H9 (cell line): ENCODE measurements around the gene AK4. TPM values are rescaled to one million over a fixed set of nuclear protein-coding genes. Genes with fewer than 3 reads are reported as not detected.

ENCODE experiments used
- DNase-seq: peaks from one replicate; pipeline ENCODE4 v3.0.0-alpha.2; 2017
- H2AFZ ChIP-seq: one replicate; pipeline ENCODE4 v1.6.1; 2013; ENCODE audit warnings: mild to moderate bottlenecking, low read length, control low read depth, moderate library complexity
- H2AK5ac ChIP-seq: 2 replicates; pipeline ENCODE4 v1.6.1; 2013; ENCODE audit warnings: low read length, control low read depth, mixed read lengths; ENCODE audit not compliant: insufficient read length
- H2BK120ac ChIP-seq: one replicate; pipeline ENCODE4 v1.6.1; 2013; ENCODE audit warnings: low read depth, mild to moderate bottlenecking, low read length, control low read depth, inconsistent platforms; ENCODE audit not compliant: poor library complexity, severe bottlenecking
- H2BK12ac ChIP-seq: 2 replicates; pipeline ENCODE4 v1.6.1; 2013; ENCODE audit warnings: low read length, control low read depth, mixed read lengths, low read depth; ENCODE audit not compliant: insufficient read length
- H2BK15ac ChIP-seq: 2 replicates; pipeline ENCODE4 v1.6.1; 2013; ENCODE audit warnings: low read depth, low read length, control low read depth
- H2BK20ac ChIP-seq: one replicate; pipeline ENCODE4 v1.6.1; 2013; ENCODE audit warnings: low read depth, mild to moderate bottlenecking, low read length, control low read depth, inconsistent platforms; ENCODE audit not compliant: poor library complexity, severe bottlenecking
- H2BK5ac ChIP-seq: 2 replicates; pipeline ENCODE4 v1.6.1; 2013; ENCODE audit warnings: low read length, control low read depth, mixed read lengths; ENCODE audit not compliant: insufficient read length
- H3K14ac ChIP-seq: 2 replicates; pipeline ENCODE4 v1.6.1; 2013; ENCODE audit warnings: low read length, control low read depth; ENCODE audit not compliant: insufficient read depth
- H3K18ac ChIP-seq: 2 replicates; pipeline ENCODE4 v1.6.1; 2013; ENCODE audit warnings: low read depth, mild to moderate bottlenecking, mixed read lengths, low read length, control low read depth; ENCODE audit not compliant: insufficient read length
- H3K23ac ChIP-seq: 2 replicates; pipeline ENCODE4 v1.6.1; 2013; ENCODE audit warnings: low read length, control low read depth, mixed read lengths, low read depth; ENCODE audit not compliant: insufficient read length
- H3K23me2 ChIP-seq: 2 replicates; pipeline ENCODE4 v1.6.1; 2013; ENCODE audit warnings: low read depth, mild to moderate bottlenecking, mixed read lengths, low read length, control low read depth; ENCODE audit not compliant: insufficient read length, poor library complexity, severe bottlenecking
- H3K27ac ChIP-seq: 2 replicates; pipeline ENCODE4 v1.5.1; 2013; ENCODE audit warnings: low read length, control low read depth, mixed read lengths, low read depth; ENCODE audit not compliant: insufficient read length
- H3K27me3 ChIP-seq: 2 replicates; pipeline ENCODE4 v1.6.1; 2013; ENCODE audit warnings: low read length, control low read depth, inconsistent platforms; ENCODE audit not compliant: insufficient read depth
- H3K4ac ChIP-seq: 2 replicates; pipeline ENCODE4 v1.6.1; 2013; ENCODE audit warnings: low read depth, mild to moderate bottlenecking, control low read depth, inconsistent platforms, low read length, moderate library complexity
- H3K4me1 ChIP-seq: 2 replicates; pipeline ENCODE4 v1.6.1; 2013; ENCODE audit warnings: low read length, control low read depth, inconsistent platforms; ENCODE audit not compliant: insufficient read depth
- H3K4me2 ChIP-seq: 2 replicates; pipeline ENCODE4 v1.6.1; 2013; ENCODE audit warnings: low read length, control low read depth, mixed read lengths; ENCODE audit not compliant: insufficient read length, insufficient read depth
- H3K56ac ChIP-seq: 2 replicates; pipeline ENCODE4 v1.6.1; 2013; ENCODE audit warnings: low read depth, mild to moderate bottlenecking, mixed read lengths, low read length, control low read depth; ENCODE audit not compliant: insufficient read length
- H3K79me1 ChIP-seq: 2 replicates; pipeline ENCODE4 v1.6.1; 2013; ENCODE audit warnings: low read depth, mild to moderate bottlenecking, moderate library complexity, low read length, control low read depth, inconsistent platforms; ENCODE audit not compliant: insufficient read depth, poor library complexity, severe bottlenecking
- H3K79me2 ChIP-seq: 2 replicates; pipeline ENCODE4 v1.6.1; 2013; ENCODE audit warnings: low read length, control low read depth, inconsistent platforms; ENCODE audit not compliant: insufficient read depth
- H3K9ac ChIP-seq: 2 replicates; pipeline ENCODE4 v1.6.1; 2013; ENCODE audit warnings: low read length, control low read depth, mixed read lengths; ENCODE audit not compliant: insufficient read length; ENCODE audit errors: extremely low read depth
- H3K9me3 ChIP-seq: one replicate; pipeline ENCODE4 v1.6.1; 2013; ENCODE audit warnings: low read depth, low read length, inconsistent platforms; ENCODE audit not compliant: control insufficient read depth
- H3T11ph ChIP-seq: one replicate; pipeline ENCODE4 v1.6.1; 2013; ENCODE audit warnings: mild to moderate bottlenecking, low read length, control low read depth, inconsistent platforms
- H4K20me1 ChIP-seq: one replicate; pipeline ENCODE4 v1.6.1; 2013; ENCODE audit not compliant: control insufficient read depth, insufficient read length, insufficient read depth
- H4K5ac ChIP-seq: 2 replicates; pipeline ENCODE4 v1.6.1; 2013; ENCODE audit warnings: low read depth, mild to moderate bottlenecking, mixed read lengths, low read length, control low read depth; ENCODE audit not compliant: insufficient read length
- H4K8ac ChIP-seq: replicated peaks from 2 replicates; pipeline ENCODE4 v1.6.1; 2013; ENCODE audit warnings: low read length, control low read depth, mixed read lengths, low read depth; ENCODE audit not compliant: insufficient read length
- H4K91ac ChIP-seq: 2 replicates; pipeline ENCODE4 v1.6.1; 2013; ENCODE audit warnings: low read depth, mild to moderate bottlenecking, moderate library complexity, mixed read lengths, low read length, control low read depth; ENCODE audit not compliant: insufficient read length
- H3K27ac Mint-ChIP-seq, 3 experiments: 2 replicates in 2 of 3; 3 replicates in 1 of 3; pipeline ENCODE4 v1.8.0; 2020 to 2021; ENCODE audit warnings: mixed read lengths in 3 of 3, mild to moderate bottlenecking in 1 of 3, moderate library complexity in 1 of 3
- H3K27me3 Mint-ChIP-seq: 2 replicates; pipeline ENCODE4 v1.8.0; 2021; ENCODE audit warnings: low read depth, mild to moderate bottlenecking, moderate library complexity, mixed read lengths
- H3K36me3 Mint-ChIP-seq, 3 experiments: 2 replicates in 2 of 3; 3 replicates in 1 of 3; pipeline ENCODE4 v1.8.0; 2020 to 2021; ENCODE audit warnings: low read depth in 3 of 3, mixed read lengths in 3 of 3; ENCODE audit not compliant: insufficient read depth in 1 of 3
- H3K4me1 Mint-ChIP-seq, 2 experiments: 2 replicates each; pipeline ENCODE4 v1.8.0; 2020; ENCODE audit warnings: mixed read lengths in 2 of 2
- H3K4me3 Mint-ChIP-seq, 2 experiments: 2 replicates in 1 of 2; 3 replicates in 1 of 2; pipeline ENCODE4 v1.8.0; 2020 to 2021; ENCODE audit warnings: mild to moderate bottlenecking in 2 of 2, mixed read lengths in 2 of 2, moderate library complexity in 1 of 2
- H3K9me3 Mint-ChIP-seq, 2 experiments: 2 replicates in 1 of 2; 3 replicates in 1 of 2; pipeline ENCODE4 v1.8.0; 2020; ENCODE audit warnings: mild to moderate bottlenecking in 2 of 2, mixed read lengths in 2 of 2, moderate library complexity in 1 of 2
- WGBS: extraction: QIAGEN DNeasy Blood & Tissue Kit; methylation state at CpG from one replicate; pipeline ENCODE4 v1.1.7; 2013; ENCODE audit warnings: missing lambda C conversion rate, low lambda C conversion rate, mixed read lengths; ENCODE audit not compliant: insufficient read length; ENCODE audit errors: extremely low coverage; 5-methylcytosine and 5-hydroxymethylcytosine counted together
- total RNA-seq: library from RNA; stranded (reverse); gene quantifications from 2 replicates; pipeline ENCODE4 v1.2.1, GENCODE V29; 2021
- TF ChIP-seq, protein P1 (sequence below): fragments of 200-600 bp; sonication (generic); conservative IDR thresholded peaks from 3 replicates; pipeline ENCODE4 v1.8.0; 2021; ENCODE audit warnings: antibody characterized with exemption, mild to moderate bottlenecking

AK4 gene
- total RNA-seq, 1 experiment from 2014 or later = 45.6 TPM

DNA sequence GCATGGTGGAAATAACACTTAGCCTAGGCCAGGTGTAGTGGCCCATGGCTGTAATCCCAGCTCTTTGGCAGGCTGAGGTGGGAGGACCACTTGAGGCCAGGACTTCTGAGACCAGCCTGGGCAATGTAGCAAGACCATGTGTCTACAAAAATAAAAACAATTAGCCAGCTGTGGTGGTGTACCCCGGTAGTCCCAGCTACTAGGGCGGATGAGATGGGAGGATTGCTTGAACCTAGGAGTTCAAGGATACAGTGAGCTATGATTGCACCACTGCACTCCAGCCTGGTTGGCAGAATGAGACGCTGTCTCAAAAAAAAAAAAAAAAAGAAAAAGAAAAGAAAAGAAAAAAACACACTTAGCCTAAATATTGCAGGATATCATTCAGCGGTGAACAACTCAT, 20.9 kb downstream of the AK4 start:
- H3K27me3 Mint-ChIP-seq = no peaks in the 10 kb centered on the region
- H3K79me2 ChIP-seq = peaks cover 65% of the 10 kb centered on the region; the same call in 1 of the 2 replicates
- TF ChIP-seq, protein P1, sequence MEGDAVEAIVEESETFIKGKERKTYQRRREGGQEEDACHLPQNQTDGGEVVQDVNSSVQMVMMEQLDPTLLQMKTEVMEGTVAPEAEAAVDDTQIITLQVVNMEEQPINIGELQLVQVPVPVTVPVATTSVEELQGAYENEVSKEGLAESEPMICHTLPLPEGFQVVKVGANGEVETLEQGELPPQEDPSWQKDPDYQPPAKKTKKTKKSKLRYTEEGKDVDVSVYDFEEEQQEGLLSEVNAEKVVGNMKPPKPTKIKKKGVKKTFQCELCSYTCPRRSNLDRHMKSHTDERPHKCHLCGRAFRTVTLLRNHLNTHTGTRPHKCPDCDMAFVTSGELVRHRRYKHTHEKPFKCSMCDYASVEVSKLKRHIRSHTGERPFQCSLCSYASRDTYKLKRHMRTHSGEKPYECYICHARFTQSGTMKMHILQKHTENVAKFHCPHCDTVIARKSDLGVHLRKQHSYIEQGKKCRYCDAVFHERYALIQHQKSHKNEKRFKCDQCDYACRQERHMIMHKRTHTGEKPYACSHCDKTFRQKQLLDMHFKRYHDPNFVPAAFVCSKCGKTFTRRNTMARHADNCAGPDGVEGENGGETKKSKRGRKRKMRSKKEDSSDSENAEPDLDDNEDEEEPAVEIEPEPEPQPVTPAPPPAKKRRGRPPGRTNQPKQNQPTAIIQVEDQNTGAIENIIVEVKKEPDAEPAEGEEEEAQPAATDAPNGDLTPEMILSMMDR = no peak

More for the DNA sequence above, 20.9 kb downstream of the AK4 start:
- no peaks in the 10 kb centered on the region for H3K79me1 ChIP-seq
- H2BK5ac ChIP-seq = no peak overlapping the region
- no peak overlapping the region for H2BK12ac ChIP-seq
- H2AFZ ChIP-seq = no peak overlapping the region
- no peaks in the 10 kb centered on the region for H3K27me3 ChIP-seq
- H2BK15ac ChIP-seq = no peak overlapping the region
- no peak overlapping the region for H3K14ac ChIP-seq
- H3K9ac ChIP-seq = no peak overlapping the region
- no peaks in the 10 kb centered on the region for H4K20me1 ChIP-seq
- H3K56ac ChIP-seq = no peak overlapping the region
- no peaks in the 10 kb centered on the region for H3K23me2 ChIP-seq
- H4K5ac ChIP-seq = no peak overlapping the region
- Mint-ChIP-seq H3K4me3 (no peak overlapping the region), H3K9me3 (no peaks in the 10 kb centered on the region), H3K36me3 (no peaks in the 10 kb centered on the region), H3K27ac (no peak overlapping the region), H3K4me1 (peaks cover 40 to 44% of the 10 kb centered on the region in 2 experiments)
- no peak for DNase-seq
- no peaks in the 10 kb centered on the region for H3K9me3 ChIP-seq
- no peak overlapping the region for H2BK20ac ChIP-seq
- no peak overlapping the region for H3K4ac ChIP-seq
- no CpG with 5 or more reads among the region's 4 CpGs for WGBS
- H3T11ph ChIP-seq = no peak overlapping the region
- no peak overlapping the region for H4K91ac ChIP-seq
- H2BK120ac ChIP-seq = no peak overlapping the region
- H3K4me1 ChIP-seq = peaks cover 24% of the 10 kb centered on the region
- H3K23ac ChIP-seq = no peak overlapping the region
- H3K4me2 ChIP-seq = no peak overlapping the region
- H3K27ac ChIP-seq = no peak overlapping the region
- no peak overlapping the region for H3K18ac ChIP-seq
- no peak overlapping the region for H4K8ac ChIP-seq
- H2AK5ac ChIP-seq = no peak overlapping the region
